Endothelial cell of umbilical vein (primary cell): ENCODE results near the gene EPB41L1. TPM values are rescaled to one million over a fixed set of nuclear protein-coding genes. Genes with fewer than 3 reads are reported as not detected.

ENCODE experiments used
- BruUV-seq: library from RNA; stranded (reverse); fragments of 400-500 nt; replicated peaks from 2 replicates; lab custom pipeline; 2021; lab: Mats Ljungman, UMichigan
- CTCF ChIA-PET: fragments of 300-600, 350-600 bp; sonication (Branson Sonifier 250); formaldehyde crosslinking; loops from one replicate; lab custom pipeline; 2021; ENCODE audit warnings: antibody characterized with exemption, inconsistent platforms; lab: Charles Lee
- POLR2A ChIA-PET: fragments of 300-600, 350-600 bp; sonication (Branson Sonifier 250); formaldehyde crosslinking; loops from one replicate; lab custom pipeline; 2021; ENCODE audit warnings: antibody characterized with exemption, inconsistent platforms; lab: Charles Lee
- DNase-seq: peaks from one replicate; pipeline ENCODE4 v3.0.0-alpha.2; 2011; ENCODE audit warnings: low read depth, low spot score
- FAIRE-seq: peaks from 2 replicates; lab custom pipeline; 2011; peaks lifted over from hg19 to GRCh38; lab: Jason Lieb, UNC
- H2AFZ ChIP-seq: 2 replicates; pipeline ENCODE4 v1.6.0; 2012; ENCODE audit warnings: low read depth, low read length, control low read depth, inconsistent platforms
- H3K27ac ChIP-seq: 2 replicates; pipeline ENCODE4 v1.5.1; 2011; ENCODE audit warnings: low read depth, mild to moderate bottlenecking, control low read depth, low read length, moderate library complexity; ENCODE audit not compliant: insufficient read depth
- H3K27me3 ChIP-seq, 2 experiments: 2 replicates each; pipeline versions ENCODE4 v1.6.0 to v1.6.1; 2011; ENCODE audit warnings: low read length in 2 of 2, mixed read lengths in 1 of 2; ENCODE audit not compliant: control insufficient read depth in 2 of 2, insufficient read depth in 2 of 2
- H3K36me3 ChIP-seq, 2 experiments: 2 replicates in 1 of 2; 3 replicates in 1 of 2; pipeline ENCODE4 v1.5.1; 2011; ENCODE audit warnings: low read length in 2 of 2, mild to moderate bottlenecking in 1 of 2, moderate library complexity in 1 of 2; ENCODE audit not compliant: control insufficient read depth in 2 of 2, insufficient read depth in 2 of 2; ENCODE audit errors: extremely low read depth in 1 of 2
- H3K4me1 ChIP-seq: 3 replicates; pipeline ENCODE4 v1.5.1; 2011; ENCODE audit warnings: mild to moderate bottlenecking, low read length; ENCODE audit not compliant: control insufficient read depth, insufficient read depth; ENCODE audit errors: extremely low read depth
- H3K4me2 ChIP-seq: 2 replicates; pipeline ENCODE4 v1.6.1; 2011; ENCODE audit warnings: low read length, control low read depth, mixed read lengths; ENCODE audit not compliant: insufficient read depth
- H3K4me3 ChIP-seq, 3 experiments: fragments of 200-600 bp in 1 of 3; sonication (generic), shearing (Covaris generic) in 1 of 3; replicated peaks in 1 of 3; 2 replicates each; pipeline ENCODE4 v1.5.1; 2011 to 2016; ENCODE audit warnings: control low read depth in 3 of 3, low read length in 3 of 3, mild to moderate bottlenecking in 2 of 3, inconsistent platforms in 1 of 3, low read depth in 1 of 3, moderate library complexity in 1 of 3; ENCODE audit not compliant: insufficient read depth in 1 of 3
- H3K79me2 ChIP-seq: 2 replicates; pipeline ENCODE4 v1.6.0; 2012; ENCODE audit warnings: low read length, inconsistent platforms; ENCODE audit not compliant: control insufficient read depth, insufficient read depth
- H3K9ac ChIP-seq: replicated peaks from 2 replicates; pipeline ENCODE3; 2011; ENCODE audit warnings: low read length, control low read depth; ENCODE audit not compliant: insufficient read depth; ENCODE audit errors: extremely low read depth
- H3K9me1 ChIP-seq: replicated peaks from 3 replicates; pipeline ENCODE4 v1.6.0; 2011; ENCODE audit warnings: mild to moderate bottlenecking, low read length; ENCODE audit not compliant: control insufficient read depth, insufficient read depth; ENCODE audit errors: extremely low read depth
- H3K9me3 ChIP-seq: replicated peaks from 2 replicates; pipeline ENCODE4 v1.5.1; 2012; ENCODE audit warnings: low read length, inconsistent platforms; ENCODE audit not compliant: control insufficient read depth, insufficient read depth
- H4K20me1 ChIP-seq: replicated peaks from 2 replicates; pipeline ENCODE3; 2011; ENCODE audit warnings: mild to moderate bottlenecking, low read length; ENCODE audit not compliant: control insufficient read depth, insufficient read depth; ENCODE audit errors: extremely low read depth
- EZH2 ChIP-seq: IDR thresholded peaks from 2 replicates; pipeline ENCODE4 v1.6.1; 2012; ENCODE audit warnings: borderline replicate concordance, low read depth, mild to moderate bottlenecking, moderate library complexity, low read length, inconsistent platforms; ENCODE audit not compliant: severe bottlenecking
- FOS ChIP-seq: IDR thresholded peaks from 2 replicates; pipeline ENCODE4 v1.6.1; 2011; ENCODE audit warnings: mild to moderate bottlenecking, low read length, moderate library complexity, borderline replicate concordance; ENCODE audit not compliant: insufficient read depth
- GATA2 ChIP-seq: IDR thresholded peaks from 2 replicates; pipeline ENCODE4 v1.7.0; 2011; ENCODE audit warnings: low read depth, mild to moderate bottlenecking, moderate library complexity, mixed read lengths, low read length; ENCODE audit not compliant: insufficient read length, insufficient read depth
- JUN ChIP-seq: IDR thresholded peaks from 2 replicates; pipeline ENCODE4 v1.6.1; 2011; ENCODE audit warnings: borderline replicate concordance, low read depth; ENCODE audit not compliant: insufficient read length, insufficient read depth
- MYC ChIP-seq: IDR thresholded peaks from one replicate; pipeline ENCODE4 v1.6.1; 2011; ENCODE audit warnings: mild to moderate bottlenecking, low read depth, low read length
- POLR2A ChIP-seq: IDR thresholded peaks from 2 replicates; pipeline ENCODE4 v1.6.1; 2012; ENCODE audit warnings: low read depth, mild to moderate bottlenecking, control low read depth, low read length
- POLR2AphosphoS5 ChIP-seq: IDR thresholded peaks from 2 replicates; pipeline ENCODE4 v1.6.1; 2012; ENCODE audit warnings: low read depth, mild to moderate bottlenecking, control low read depth, low read length, moderate library complexity; ENCODE audit not compliant: insufficient read depth
- dilution Hi-C: fragments of 300-500 bp; cut with MboI; formaldehyde crosslinking; loops from one replicate; pipeline ENCODE4 v1.15.0; 2019; ENCODE audit warnings: low sequenced_read_pairs; ENCODE audit not compliant: extremely low pct_ligation_motif_present
- intact Hi-C: fragments of 100-400 bp; cut with micrococcal nuclease; formaldehyde crosslinking; loops from one replicate; pipeline ENCODE4 v1.10.0; 2022
- polyA plus RNA-seq, 4 experiments: library from polyadenylated mRNA; depleted of rRNA in 3 of 4; stranded (reverse) in 3 of 4; unstranded in 1 of 4; fragments of >200 nt; gene quantifications; 2 replicates each; pipeline versions ENCODE4 v1.2.1 to v1.2.3, GENCODE V29; 2011 to 2012; ENCODE audit warnings: missing spikeins in 1 of 4
- total RNA-seq: library from RNA; stranded (reverse); gene quantifications from 2 replicates; pipeline ENCODE4 v1.2.3, GENCODE V29; 2021
- TF ChIP-seq, protein P1 (sequence below): IDR thresholded peaks from 2 replicates; pipeline ENCODE4 v1.6.1; 2011; ENCODE audit not compliant: insufficient read depth, insufficient read length
- TF ChIP-seq, protein P2 (sequence below), 2 donors: IDR thresholded peaks; 1 replicate in 1 of 2; 2 replicates in 1 of 2; pipeline ENCODE4 v1.5.1; 2011; ENCODE audit warnings: low read length in 2 of 2, mild to moderate bottlenecking in 2 of 2, moderate library complexity in 2 of 2, control low read depth in 1 of 2, inconsistent platforms in 1 of 2, low read depth in 1 of 2; ENCODE audit not compliant: insufficient read depth in 1 of 2; ENCODE audit errors: extremely low read depth in 1 of 2

The EPB41L1 gene
- total and polyA plus RNA-seq, 2 donors (not counting 3 experiments of a cell fraction or from before 2014, with no cell fraction given), result 6.1 to 12.2 TPM

DNA sequence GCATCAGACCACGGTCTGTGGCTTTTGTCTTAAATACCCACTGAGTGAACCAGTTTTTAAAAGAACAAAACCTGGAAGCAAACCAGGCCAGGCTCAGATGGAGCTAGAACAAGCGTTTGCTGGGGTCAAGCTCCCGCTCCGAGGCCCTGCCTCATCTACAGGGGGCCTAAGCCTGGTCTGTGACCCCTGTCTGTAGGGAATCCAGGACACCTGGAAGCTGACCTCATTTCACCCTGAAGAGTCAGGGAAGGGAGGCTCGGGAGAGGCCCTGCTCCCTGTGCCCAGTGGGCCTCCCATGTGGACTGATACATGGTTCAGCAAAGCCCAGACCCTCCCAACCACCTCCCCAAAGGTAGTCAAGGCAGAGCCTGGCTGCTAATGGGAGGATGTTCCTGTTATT, 124.8 kb downstream of the EPB41L1 start:
- POLR2A ChIA-PET, result no interaction called here
- H3K4me1 ChIP-seq, result no peaks in the 10 kb centered on the region
- intact Hi-C loops (loop anchor here (10.0 kb wide), 1 partner anchor 115 kb away; no protein-coding TSS in a partner anchor), dilution Hi-C loops (no loop called here)
- H3K9me1 ChIP-seq, result no peaks in the 10 kb centered on the region
- no TSS peak for BruUV-seq
- no peak for DNase-seq
- H3K9me3 ChIP-seq, result no peaks in the 10 kb centered on the region
- H3K27me3 ChIP-seq, result peaks cover 0 to 2% of the 10 kb centered on the region in 2 experiments
- H4K20me1 ChIP-seq, result no peaks in the 10 kb centered on the region
- no peak overlapping the region for H3K4me3 ChIP-seq
- no peak overlapping the region for H3K27ac ChIP-seq
- H3K36me3 ChIP-seq, result no peaks in the 10 kb centered on the region
- TF ChIP-seq, protein P1, sequence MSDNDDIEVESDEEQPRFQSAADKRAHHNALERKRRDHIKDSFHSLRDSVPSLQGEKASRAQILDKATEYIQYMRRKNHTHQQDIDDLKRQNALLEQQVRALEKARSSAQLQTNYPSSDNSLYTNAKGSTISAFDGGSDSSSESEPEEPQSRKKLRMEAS, result no peak
- TF ChIP-seq POLR2AphosphoS5 (no peak), EZH2 (no peak), MYC (no peak), FOS (no peak), POLR2A (no peak), JUN (no peak), GATA2 (no peak)
- TF ChIP-seq, protein P2, sequence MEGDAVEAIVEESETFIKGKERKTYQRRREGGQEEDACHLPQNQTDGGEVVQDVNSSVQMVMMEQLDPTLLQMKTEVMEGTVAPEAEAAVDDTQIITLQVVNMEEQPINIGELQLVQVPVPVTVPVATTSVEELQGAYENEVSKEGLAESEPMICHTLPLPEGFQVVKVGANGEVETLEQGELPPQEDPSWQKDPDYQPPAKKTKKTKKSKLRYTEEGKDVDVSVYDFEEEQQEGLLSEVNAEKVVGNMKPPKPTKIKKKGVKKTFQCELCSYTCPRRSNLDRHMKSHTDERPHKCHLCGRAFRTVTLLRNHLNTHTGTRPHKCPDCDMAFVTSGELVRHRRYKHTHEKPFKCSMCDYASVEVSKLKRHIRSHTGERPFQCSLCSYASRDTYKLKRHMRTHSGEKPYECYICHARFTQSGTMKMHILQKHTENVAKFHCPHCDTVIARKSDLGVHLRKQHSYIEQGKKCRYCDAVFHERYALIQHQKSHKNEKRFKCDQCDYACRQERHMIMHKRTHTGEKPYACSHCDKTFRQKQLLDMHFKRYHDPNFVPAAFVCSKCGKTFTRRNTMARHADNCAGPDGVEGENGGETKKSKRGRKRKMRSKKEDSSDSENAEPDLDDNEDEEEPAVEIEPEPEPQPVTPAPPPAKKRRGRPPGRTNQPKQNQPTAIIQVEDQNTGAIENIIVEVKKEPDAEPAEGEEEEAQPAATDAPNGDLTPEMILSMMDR (IDR thresholded peaks at IDR 0.05; ENCODE audit: extremely low read depth in 1 of 2, insufficient read depth in 1 of 2, low read depth in 1 of 2, low read length in 2 of 2), result no peak
- H3K79me2 ChIP-seq, result no peaks in the 10 kb centered on the region
- H2AFZ ChIP-seq, result no peak overlapping the region
- no peak overlapping the region for H3K4me2 ChIP-seq
- CTCF ChIA-PET, result interaction anchor here (1.1 to 2.1 kb wide), 2 partner anchors 11 to 160 kb away, joined by 3 to 7 read pairs; no protein-coding TSS in a partner anchor
- no peak for FAIRE-seq
- H3K9ac ChIP-seq, result no peak overlapping the region
